ENCODE data around the gene OR52M1.

OR52M1 gene

GRCh38 chr11:4569075-4569474 lies 24.1 kb downstream of the OR52M1 start:
- Histone ChIP-seq H3K27ac (no peak overlapping the region), H3K36me3 (no peaks in the 10 kb centered on the region), H3K27me3 (ENCODE audit: insufficient read depth, low read depth, severe bottlenecking) (peaks cover 53% of the 10 kb centered on the region), H3K4me3 (ENCODE audit: low read depth, low read length) (no peak overlapping the region), H3K9me3 (ENCODE audit: severe bottlenecking) (no peaks in the 10 kb centered on the region)
- DNase-seq = no peak
- TF ChIP-seq, protein P1, sequence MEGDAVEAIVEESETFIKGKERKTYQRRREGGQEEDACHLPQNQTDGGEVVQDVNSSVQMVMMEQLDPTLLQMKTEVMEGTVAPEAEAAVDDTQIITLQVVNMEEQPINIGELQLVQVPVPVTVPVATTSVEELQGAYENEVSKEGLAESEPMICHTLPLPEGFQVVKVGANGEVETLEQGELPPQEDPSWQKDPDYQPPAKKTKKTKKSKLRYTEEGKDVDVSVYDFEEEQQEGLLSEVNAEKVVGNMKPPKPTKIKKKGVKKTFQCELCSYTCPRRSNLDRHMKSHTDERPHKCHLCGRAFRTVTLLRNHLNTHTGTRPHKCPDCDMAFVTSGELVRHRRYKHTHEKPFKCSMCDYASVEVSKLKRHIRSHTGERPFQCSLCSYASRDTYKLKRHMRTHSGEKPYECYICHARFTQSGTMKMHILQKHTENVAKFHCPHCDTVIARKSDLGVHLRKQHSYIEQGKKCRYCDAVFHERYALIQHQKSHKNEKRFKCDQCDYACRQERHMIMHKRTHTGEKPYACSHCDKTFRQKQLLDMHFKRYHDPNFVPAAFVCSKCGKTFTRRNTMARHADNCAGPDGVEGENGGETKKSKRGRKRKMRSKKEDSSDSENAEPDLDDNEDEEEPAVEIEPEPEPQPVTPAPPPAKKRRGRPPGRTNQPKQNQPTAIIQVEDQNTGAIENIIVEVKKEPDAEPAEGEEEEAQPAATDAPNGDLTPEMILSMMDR (IDR thresholded peaks at IDR 0.05; ENCODE audit: low read depth, low read length) = no peak

DNA sequence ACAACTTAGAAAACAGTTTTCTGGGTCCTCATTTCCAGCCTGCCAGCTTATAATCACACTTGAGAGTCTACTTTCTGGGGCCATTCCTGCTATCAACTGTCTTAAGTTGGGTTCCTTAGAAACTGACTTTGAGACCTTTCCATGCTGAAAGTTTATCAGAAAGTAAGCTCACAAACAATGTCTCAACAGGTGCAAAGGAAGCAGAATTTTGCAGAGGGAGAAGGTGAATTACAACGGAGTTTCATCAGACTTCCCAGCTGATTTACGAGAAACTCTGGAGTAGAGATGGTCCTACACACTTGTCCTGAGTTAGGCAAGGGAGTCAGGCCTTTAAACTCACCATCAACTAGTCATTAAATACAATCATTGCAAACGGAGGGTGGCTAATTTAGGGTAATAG lies 31.9 kb downstream of the OR52M1 start:
- H3K27me3 ChIP-seq (ENCODE audit: insufficient read depth, low read depth, severe bottlenecking) = peaks cover 83% of the 10 kb centered on the region
- no peaks in the 10 kb centered on the region for H3K36me3 ChIP-seq
- TF ChIP-seq, protein P1 (IDR thresholded peaks at IDR 0.05; ENCODE audit: low read depth, low read length) = no peak
- no peak for DNase-seq
- no peak overlapping the region for H3K4me3 ChIP-seq (ENCODE audit: low read depth, low read length)
- H3K27ac ChIP-seq = no peak overlapping the region
- H3K9me3 ChIP-seq (ENCODE audit: severe bottlenecking) = peaks cover 3% of the 10 kb centered on the region

- no peaks in the 10 kb centered on the region for H3K36me3 ChIP-seq
- peaks cover 3% of the 10 kb centered on the region for H3K9me3 ChIP-seq (ENCODE audit: severe bottlenecking)
- no peak overlapping the region for H3K27ac ChIP-seq
- H3K4me3 ChIP-seq (ENCODE audit: low read depth, low read length) = no peak overlapping the region
- peaks cover 83% of the 10 kb centered on the region for H3K27me3 ChIP-seq (ENCODE audit: insufficient read depth, low read depth, severe bottlenecking)
- TF ChIP-seq, protein P1 (IDR thresholded peaks at IDR 0.05; ENCODE audit: low read depth, low read length) = no peak
- DNase-seq = no peak
These were observed 32.8 kb downstream of the OR52M1 start for GRCh38 chr11:4577761-4578160.

DNA sequence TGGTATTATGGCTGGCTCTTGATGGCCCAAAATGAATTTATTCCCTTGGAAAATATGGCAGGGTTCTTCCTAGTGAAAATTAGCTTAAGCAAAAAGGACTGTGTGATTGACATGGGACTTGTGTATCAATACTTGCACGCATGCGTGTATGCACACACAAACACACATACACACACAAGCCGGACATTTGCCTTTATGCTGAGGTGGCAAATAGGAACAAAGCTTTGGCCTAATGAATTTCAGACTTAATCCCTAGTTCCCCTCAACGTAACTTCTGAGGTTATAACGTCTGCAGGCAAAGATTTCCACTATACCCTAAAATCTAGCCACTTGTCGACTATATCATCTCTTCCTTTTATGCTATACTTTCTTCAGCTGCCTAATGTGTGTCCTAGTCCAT lies 33.6 kb downstream of the OR52M1 start:
- peaks cover 3% of the 10 kb centered on the region for H3K9me3 ChIP-seq (ENCODE audit: severe bottlenecking)
- H3K27ac ChIP-seq = no peak overlapping the region
- DNase-seq = no peak
- H3K36me3 ChIP-seq = no peaks in the 10 kb centered on the region
- H3K27me3 ChIP-seq (ENCODE audit: insufficient read depth, low read depth, severe bottlenecking) = peaks cover 80% of the 10 kb centered on the region
- no peak overlapping the region for H3K4me3 ChIP-seq (ENCODE audit: low read depth, low read length)
- TF ChIP-seq, protein P1 (IDR thresholded peaks at IDR 0.05; ENCODE audit: low read depth, low read length) = no peak

DNA sequence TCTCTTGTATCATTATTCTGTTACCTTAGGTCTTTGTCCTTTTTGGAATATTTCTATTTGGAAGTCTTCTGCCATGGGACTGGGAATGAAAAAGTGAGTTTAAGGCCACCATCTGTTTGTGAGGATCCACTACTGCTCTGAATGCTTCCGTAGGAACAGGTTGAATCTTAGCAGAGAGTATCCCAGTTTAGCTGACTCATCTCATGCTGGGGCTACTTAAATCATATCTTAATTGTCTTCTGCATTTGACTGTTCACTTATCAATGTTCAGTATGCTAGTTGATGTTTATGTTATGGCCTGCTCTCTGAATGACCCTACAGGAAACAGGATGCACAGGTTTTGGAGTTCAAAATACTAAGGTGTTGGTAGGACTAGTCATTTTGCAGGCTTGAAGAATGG lies 35.1 kb downstream of the OR52M1 start:
- H3K4me3 ChIP-seq (ENCODE audit: low read depth, low read length) = no peak overlapping the region
- no peaks in the 10 kb centered on the region for H3K36me3 ChIP-seq
- no peak overlapping the region for H3K27ac ChIP-seq
- peaks cover 89% of the 10 kb centered on the region for H3K27me3 ChIP-seq (ENCODE audit: insufficient read depth, low read depth, severe bottlenecking)
- H3K9me3 ChIP-seq (ENCODE audit: severe bottlenecking) = peaks cover 3% of the 10 kb centered on the region
- TF ChIP-seq, protein P1 (IDR thresholded peaks at IDR 0.05; ENCODE audit: low read depth, low read length) = no peak
- DNase-seq = no peak

GRCh38 chr11:4581443-4581842 lies 36.5 kb downstream of the OR52M1 start, which contains the start of gene OR52I2:
Gene OR52I2 (plus strand): TSS chr11:4581743.
- Histone ChIP-seq H3K27ac (no peak within 1 kb of the TSS), H3K36me3 (no peaks in the 10 kb centered on the region), H3K27me3 (ENCODE audit: insufficient read depth, low read depth, severe bottlenecking) (peaks cover 85% of the 10 kb centered on the region), H3K9me3 (ENCODE audit: severe bottlenecking) (no peaks in the 10 kb centered on the region), H3K4me3 (ENCODE audit: low read depth, low read length) (no peak within 1 kb of the TSS)
- no peak for DNase-seq
- TF ChIP-seq, protein P1 (IDR thresholded peaks at IDR 0.05; ENCODE audit: low read depth, low read length) = no peak
